ENCODE data around the gene VAPB.

DNA sequence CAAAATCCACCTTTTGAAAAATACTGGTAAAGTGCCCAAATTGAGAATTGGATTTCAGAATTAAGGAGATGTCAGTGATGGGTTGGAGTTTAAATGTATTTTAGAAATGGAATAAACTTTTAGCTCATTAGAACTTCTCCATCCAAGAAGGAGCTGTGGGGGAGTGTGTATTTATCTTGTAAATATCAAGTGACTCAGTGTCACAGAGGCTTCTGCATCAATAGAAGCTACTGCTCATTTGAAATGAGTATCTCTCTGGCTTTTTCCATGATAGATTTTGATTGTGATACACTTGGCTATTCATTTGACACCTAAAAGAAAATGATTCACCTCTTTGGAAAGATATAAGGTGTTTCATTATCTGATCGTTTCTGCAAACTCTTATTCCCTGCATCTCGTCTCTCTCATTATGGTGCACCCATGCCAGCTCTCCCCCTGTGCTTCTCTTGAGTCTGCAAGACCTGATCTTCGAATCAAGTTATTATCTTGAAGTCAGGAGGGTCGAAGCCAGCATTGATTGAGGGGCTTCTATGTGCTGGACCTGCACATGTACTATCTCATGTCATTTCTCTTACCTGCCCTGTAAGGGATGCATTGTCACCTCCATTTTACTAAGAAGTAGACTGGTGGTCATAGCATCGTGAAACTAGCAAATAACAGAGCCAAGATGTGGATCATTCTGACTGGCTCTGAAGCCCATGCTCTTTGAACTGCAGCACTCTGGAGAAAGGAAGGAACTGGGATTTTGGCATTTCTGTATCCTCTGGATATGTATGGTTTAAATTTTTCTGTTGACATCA lies 30.1 kb downstream of the VAPB start:
- TF ChIP-seq, protein P1, sequence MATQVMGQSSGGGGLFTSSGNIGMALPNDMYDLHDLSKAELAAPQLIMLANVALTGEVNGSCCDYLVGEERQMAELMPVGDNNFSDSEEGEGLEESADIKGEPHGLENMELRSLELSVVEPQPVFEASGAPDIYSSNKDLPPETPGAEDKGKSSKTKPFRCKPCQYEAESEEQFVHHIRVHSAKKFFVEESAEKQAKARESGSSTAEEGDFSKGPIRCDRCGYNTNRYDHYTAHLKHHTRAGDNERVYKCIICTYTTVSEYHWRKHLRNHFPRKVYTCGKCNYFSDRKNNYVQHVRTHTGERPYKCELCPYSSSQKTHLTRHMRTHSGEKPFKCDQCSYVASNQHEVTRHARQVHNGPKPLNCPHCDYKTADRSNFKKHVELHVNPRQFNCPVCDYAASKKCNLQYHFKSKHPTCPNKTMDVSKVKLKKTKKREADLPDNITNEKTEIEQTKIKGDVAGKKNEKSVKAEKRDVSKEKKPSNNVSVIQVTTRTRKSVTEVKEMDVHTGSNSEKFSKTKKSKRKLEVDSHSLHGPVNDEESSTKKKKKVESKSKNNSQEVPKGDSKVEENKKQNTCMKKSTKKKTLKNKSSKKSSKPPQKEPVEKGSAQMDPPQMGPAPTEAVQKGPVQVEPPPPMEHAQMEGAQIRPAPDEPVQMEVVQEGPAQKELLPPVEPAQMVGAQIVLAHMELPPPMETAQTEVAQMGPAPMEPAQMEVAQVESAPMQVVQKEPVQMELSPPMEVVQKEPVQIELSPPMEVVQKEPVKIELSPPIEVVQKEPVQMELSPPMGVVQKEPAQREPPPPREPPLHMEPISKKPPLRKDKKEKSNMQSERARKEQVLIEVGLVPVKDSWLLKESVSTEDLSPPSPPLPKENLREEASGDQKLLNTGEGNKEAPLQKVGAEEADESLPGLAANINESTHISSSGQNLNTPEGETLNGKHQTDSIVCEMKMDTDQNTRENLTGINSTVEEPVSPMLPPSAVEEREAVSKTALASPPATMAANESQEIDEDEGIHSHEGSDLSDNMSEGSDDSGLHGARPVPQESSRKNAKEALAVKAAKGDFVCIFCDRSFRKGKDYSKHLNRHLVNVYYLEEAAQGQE (IDR thresholded peaks at IDR 0.05; ENCODE audit: insufficient replicate concordance, low read depth) = no peak
- TF ChIP-seq, protein P2, sequence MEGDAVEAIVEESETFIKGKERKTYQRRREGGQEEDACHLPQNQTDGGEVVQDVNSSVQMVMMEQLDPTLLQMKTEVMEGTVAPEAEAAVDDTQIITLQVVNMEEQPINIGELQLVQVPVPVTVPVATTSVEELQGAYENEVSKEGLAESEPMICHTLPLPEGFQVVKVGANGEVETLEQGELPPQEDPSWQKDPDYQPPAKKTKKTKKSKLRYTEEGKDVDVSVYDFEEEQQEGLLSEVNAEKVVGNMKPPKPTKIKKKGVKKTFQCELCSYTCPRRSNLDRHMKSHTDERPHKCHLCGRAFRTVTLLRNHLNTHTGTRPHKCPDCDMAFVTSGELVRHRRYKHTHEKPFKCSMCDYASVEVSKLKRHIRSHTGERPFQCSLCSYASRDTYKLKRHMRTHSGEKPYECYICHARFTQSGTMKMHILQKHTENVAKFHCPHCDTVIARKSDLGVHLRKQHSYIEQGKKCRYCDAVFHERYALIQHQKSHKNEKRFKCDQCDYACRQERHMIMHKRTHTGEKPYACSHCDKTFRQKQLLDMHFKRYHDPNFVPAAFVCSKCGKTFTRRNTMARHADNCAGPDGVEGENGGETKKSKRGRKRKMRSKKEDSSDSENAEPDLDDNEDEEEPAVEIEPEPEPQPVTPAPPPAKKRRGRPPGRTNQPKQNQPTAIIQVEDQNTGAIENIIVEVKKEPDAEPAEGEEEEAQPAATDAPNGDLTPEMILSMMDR (IDR thresholded peaks at IDR 0.05; ENCODE audit: insufficient read depth, low read length) = no peak
